ENCODE results near the gene PIN1.
"Not testable (repeated sequence)": the region's sequence is repeated elsewhere in the genome, so short reads cannot be mapped to it uniquely, and the experiment has no call there.

PIN1 gene

DNA sequence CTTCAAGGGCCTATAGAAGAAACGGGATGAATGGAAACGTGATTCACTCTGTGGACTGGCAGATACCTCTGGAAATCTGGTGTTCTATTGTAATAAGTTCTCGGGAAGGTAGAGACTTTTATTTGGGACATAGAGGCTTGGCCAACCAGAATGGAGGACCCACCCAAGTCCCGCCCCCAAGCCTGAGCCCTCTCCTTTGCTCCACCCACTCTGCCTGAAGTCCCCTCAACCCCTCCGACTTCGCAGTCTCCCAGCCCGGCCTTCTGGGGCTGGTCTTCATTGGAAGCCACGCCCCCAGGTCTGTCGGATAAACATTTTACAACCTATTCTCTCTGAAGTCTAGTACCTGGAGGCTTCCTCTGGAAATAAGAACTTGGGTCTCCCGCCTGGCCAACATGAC lies 33.1 kb upstream of the PIN1 start:
- peaks cover 6% of the 10 kb centered on the region for H3K36me3 Mint-ChIP-seq
- no peaks in the 10 kb centered on the region for H3K4me1 Mint-ChIP-seq
- no peaks in the 10 kb centered on the region for H3K9me3 Mint-ChIP-seq
- no peaks in the 10 kb centered on the region for H3K27me3 Mint-ChIP-seq
- H3K27ac Mint-ChIP-seq, result no peak overlapping the region
- no peak for ATAC-seq
- no peak overlapping the region for H3K4me3 Mint-ChIP-seq

DNA sequence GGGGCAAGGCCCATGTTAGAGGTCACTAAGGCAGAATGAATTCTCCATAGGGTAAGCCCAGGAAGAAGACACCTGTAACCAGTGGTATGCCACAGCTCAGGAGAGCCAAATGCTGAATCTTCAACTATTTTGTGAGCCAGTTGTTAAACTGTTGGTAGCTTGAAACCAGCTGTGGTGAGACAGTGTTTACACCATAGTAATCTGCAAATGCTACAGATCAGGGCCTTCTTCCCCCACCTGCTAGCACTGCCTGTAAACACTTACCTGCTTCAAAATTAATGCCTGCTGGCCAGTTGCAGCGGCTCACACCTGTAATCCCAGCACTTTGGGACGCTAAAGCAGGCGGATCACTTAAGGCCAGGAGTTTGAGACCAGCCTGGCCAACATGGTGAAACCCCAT lies 28.3 kb upstream of the PIN1 start:
- no peak for ATAC-seq
- Mint-ChIP-seq H3K27me3 (no peaks in the 10 kb centered on the region), H3K36me3 (peaks cover 31% of the 10 kb centered on the region), H3K9me3 (no peaks in the 10 kb centered on the region), H3K4me3 (no peak overlapping the region), H3K4me1 (no peaks in the 10 kb centered on the region), H3K27ac (no peak overlapping the region)

DNA sequence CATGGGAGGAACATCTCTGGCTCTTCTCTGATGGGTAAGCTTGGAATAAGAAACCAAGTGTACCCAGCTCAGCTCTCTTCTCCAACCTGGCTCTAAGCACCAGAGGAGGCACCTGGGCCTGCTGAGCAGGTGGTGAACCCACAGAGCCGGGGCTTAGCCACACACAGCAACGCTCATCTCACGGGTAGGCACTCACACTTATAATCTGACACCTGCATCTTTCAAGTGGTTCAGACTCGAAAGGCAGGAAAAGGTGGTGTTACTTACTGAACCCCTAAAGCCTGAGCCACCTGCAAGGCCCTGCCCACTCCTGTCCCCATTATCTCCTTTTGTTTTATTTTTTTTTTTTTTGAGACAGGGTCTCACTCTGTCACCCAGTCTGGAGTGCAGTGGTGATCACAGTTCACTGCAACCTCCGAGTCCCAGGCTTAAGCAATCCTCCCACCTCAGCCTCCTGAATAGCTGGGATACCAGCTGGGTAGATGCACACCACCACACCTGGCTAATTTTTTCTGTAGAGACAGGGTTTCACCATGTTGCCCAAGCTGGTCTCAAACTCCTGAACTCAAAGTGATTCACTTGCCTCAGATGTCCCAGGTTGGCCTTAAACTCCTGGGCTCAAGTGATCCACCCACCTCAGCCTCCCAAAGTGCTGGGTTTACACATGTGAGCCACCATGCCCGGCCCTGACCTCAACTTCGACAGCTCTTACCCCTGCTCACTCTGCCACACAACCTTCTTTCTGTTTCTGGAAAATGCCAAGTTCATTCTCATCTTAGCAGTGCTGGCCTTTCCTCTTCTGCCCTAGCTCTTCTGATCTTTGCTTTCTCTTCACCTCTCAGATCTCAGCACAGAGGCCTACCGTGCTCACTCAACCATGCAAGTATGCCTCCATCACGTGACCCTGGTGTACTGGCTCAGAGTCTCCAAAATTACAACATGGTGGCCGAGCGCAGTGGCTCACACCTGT lies 26.0 kb upstream of the PIN1 start:
- no peaks in the 10 kb centered on the region for H3K27me3 Mint-ChIP-seq
- no peak overlapping the region for H3K4me3 Mint-ChIP-seq
- no peaks in the 10 kb centered on the region for H3K9me3 Mint-ChIP-seq
- no peaks in the 10 kb centered on the region for H3K4me1 Mint-ChIP-seq
- peaks cover 30% of the 10 kb centered on the region for H3K36me3 Mint-ChIP-seq
- no peak for ATAC-seq
- H3K27ac Mint-ChIP-seq, result no peak overlapping the region

DNA sequence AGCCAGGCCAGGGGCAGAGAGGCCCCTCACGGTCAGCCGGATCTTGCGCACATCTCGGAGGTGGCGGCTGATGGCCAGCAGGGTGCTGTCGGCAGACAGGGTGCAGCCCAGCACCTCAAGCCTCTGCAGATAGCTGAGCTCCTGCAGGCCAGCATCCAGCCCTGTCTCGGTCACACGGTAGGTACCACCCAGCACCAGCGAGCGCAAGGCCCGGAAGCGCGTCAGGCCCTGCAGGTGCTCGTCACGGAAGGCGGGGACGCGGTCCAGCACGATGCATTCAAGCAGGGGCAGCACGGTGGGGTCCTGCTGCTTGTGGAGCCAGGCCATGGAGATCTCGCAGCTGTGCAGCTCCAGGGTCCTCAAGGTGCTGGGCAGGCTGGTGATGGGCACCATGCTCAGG lies 24.0 kb upstream of the PIN1 start:
- H3K4me3 Mint-ChIP-seq, result no peak overlapping the region
- H3K9me3 Mint-ChIP-seq, result no peaks in the 10 kb centered on the region
- H3K36me3 Mint-ChIP-seq, result peaks cover 48% of the 10 kb centered on the region
- H3K4me1 Mint-ChIP-seq, result no peaks in the 10 kb centered on the region
- H3K27ac Mint-ChIP-seq, result no peak overlapping the region
- ATAC-seq, result no peak
- no peaks in the 10 kb centered on the region for H3K27me3 Mint-ChIP-seq

DNA sequence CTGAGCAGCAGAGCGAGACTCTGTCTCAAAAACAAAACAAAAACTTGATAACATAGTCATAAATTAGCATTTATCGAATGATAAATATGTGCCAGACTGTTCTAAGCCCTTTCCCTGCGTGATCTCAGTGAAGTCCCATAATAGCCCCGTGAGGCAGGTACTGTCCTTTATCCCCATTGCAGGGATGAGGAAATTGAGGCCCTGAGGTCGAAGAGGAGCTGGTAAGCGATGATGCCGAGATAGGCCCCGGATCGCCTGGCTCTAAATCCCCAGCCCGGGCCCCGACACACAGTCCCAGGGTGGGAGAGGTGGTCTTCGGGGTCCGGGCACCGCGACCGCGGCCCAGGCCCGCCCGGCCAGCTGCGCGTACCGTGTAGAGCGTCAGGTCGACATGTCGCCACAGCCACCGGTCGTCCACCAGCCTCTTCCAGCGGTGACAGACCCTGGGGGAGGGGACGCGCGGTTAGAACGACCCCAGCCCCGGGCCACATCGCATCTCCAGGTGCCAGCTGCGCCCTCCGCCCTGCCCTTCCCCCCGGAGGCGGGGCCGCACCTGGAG lies 16.9 kb upstream of the PIN1 start:
- Mint-ChIP-seq H3K27me3 (no peaks in the 10 kb centered on the region), H3K9me3 (no peaks in the 10 kb centered on the region), H3K36me3 (peaks cover 33% of the 10 kb centered on the region), H3K4me1 (peaks cover 13% of the 10 kb centered on the region), H3K4me3 (peak overlapping the region; percentile 86), H3K27ac (peak overlapping the region; percentile 82)
- ATAC-seq, result no peak

DNA sequence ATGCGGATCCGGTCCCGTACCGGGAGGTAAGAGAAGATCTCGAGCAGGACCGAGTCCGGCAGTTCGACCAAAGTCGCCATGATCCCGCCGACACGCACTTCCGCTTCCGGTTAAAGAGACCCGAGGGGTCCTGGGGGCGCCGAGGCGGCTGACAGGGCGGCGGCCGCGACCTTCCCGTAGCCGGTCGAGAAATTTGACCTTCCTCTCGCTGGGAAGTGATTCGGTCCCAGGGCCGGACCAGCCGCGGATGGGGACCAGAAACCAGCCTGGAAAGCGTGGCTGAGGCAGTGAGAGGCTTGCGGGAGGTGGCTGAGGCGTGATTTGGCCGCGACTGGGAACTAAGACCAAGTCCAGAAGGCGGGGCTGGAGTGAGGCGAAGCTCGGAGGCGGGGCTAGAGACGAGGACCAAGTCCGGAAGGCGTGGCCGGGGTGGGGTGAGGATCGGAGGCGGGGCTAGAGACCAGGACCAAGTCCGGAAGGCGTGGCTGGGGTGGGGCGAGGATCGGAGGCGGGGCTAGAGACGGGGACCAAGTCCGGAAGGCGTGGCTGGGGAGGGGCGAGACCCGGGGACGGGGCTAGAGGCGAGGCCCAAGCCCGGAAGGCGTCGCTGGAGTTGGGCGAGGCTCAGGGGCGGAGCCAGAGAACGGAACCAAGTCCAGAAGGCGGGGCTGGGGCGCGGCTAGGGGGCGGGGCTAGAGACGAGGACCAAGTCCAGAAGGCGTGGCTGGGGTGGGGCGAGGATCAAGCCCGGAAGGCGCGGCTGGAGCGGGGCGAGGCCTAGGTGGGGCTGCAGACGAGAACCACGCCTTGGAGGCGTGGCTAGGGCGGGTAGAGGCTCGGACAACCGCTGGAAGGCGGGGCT lies 16.2 kb upstream of the PIN1 start, which contains the start of gene FBXL12:
TSS of gene FBXL12 (minus strand) at position 346 of the 862 bp plus-strand sequence. CDS start at position 80, 266 bp downstream.
- no peaks in the 10 kb centered on the region for H3K27me3 Mint-ChIP-seq
- H3K27ac Mint-ChIP-seq, result peak within 1 kb of the TSS; percentile 82
- H3K4me3 Mint-ChIP-seq, result peak within 1 kb of the TSS; percentile 86
- H3K9me3 Mint-ChIP-seq, result no peaks in the 10 kb centered on the region
- ATAC-seq, result peak; percentile 97
- H3K4me1 Mint-ChIP-seq, result peaks cover 13% of the 10 kb centered on the region
- peaks cover 29% of the 10 kb centered on the region for H3K36me3 Mint-ChIP-seq

DNA sequence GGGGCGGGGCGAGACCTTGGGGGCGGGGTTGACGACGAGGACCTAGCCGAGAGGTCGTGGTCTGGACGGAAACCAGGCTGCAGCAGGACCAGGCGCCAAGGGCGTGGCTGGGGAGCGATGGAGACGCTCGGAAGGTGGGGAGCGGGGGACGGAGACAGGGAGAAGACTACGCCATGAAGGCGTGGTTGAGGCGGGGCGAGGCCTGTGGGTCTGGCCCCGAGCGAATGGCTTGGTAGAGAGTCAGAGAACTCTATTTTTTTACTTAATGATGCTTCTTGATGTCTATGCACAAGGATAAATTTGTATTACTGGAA lies 15.6 kb upstream of the PIN1 start:
- Mint-ChIP-seq H3K4me3 (peak overlapping the region; percentile 86), H3K4me1 (peaks cover 13% of the 10 kb centered on the region), H3K9me3 (no peaks in the 10 kb centered on the region), H3K27me3 (no peaks in the 10 kb centered on the region), H3K36me3 (peaks cover 26% of the 10 kb centered on the region), H3K27ac (peak overlapping the region; percentile 82)
- no peak for ATAC-seq

DNA sequence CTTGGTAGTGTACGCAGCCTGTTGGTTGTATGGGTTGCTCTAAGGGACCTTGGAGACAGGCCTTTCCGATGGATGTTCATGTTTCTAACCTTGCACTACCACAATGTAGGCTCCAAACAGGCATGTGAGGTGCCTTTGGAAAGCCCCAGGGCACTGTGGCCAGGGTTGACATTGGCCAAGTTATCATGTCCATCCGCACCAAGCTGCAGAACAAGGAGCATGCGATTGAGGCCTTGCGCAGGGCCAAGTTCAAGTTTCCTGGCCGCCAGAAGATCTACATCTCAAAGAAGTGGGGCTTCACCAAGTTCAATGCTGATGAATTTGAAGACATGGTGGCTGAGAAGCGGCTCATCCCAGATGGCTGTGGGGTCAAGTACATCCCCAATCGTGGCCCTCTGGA lies 15.1 kb upstream of the PIN1 start:
- Mint-ChIP-seq H3K4me3 (peak overlapping the region; percentile 86), H3K27ac (peak overlapping the region; percentile 82), H3K36me3 (peaks cover 21% of the 10 kb centered on the region)

DNA sequence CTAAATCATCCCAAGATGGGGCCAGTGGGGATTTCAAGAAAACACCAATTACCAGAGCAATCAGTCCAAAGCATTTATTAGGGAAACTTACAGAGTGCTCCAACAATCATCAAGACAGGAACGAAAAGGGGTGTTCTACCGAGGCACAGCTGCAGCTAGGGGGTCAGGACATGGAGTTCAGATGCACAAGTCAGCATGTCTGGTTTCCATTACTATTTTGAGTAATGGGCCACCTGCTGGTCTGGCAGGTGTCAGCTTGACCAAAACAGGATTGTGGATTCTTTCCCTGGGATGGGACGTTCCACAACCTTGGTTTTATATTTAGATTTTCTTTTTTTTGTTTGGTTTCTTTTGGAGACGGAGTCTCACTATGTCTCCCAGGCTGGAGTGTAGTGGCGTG lies 11.3 kb upstream of the PIN1 start:
- Mint-ChIP-seq H3K27ac (no peak overlapping the region), H3K4me3 (no peak overlapping the region), H3K27me3 (no peaks in the 10 kb centered on the region), H3K36me3 (peaks cover 8% of the 10 kb centered on the region), H3K4me1 (peaks cover 20% of the 10 kb centered on the region), H3K9me3 (no peaks in the 10 kb centered on the region)
- ATAC-seq, result no peak

More for the DNA sequence above, 15.1 kb upstream of the PIN1 start:
- H3K4me1 Mint-ChIP-seq, result peaks cover 13% of the 10 kb centered on the region
- H3K27me3 Mint-ChIP-seq, H3K9me3 Mint-ChIP-seq, ATAC-seq: not testable (repeated sequence)

DNA sequence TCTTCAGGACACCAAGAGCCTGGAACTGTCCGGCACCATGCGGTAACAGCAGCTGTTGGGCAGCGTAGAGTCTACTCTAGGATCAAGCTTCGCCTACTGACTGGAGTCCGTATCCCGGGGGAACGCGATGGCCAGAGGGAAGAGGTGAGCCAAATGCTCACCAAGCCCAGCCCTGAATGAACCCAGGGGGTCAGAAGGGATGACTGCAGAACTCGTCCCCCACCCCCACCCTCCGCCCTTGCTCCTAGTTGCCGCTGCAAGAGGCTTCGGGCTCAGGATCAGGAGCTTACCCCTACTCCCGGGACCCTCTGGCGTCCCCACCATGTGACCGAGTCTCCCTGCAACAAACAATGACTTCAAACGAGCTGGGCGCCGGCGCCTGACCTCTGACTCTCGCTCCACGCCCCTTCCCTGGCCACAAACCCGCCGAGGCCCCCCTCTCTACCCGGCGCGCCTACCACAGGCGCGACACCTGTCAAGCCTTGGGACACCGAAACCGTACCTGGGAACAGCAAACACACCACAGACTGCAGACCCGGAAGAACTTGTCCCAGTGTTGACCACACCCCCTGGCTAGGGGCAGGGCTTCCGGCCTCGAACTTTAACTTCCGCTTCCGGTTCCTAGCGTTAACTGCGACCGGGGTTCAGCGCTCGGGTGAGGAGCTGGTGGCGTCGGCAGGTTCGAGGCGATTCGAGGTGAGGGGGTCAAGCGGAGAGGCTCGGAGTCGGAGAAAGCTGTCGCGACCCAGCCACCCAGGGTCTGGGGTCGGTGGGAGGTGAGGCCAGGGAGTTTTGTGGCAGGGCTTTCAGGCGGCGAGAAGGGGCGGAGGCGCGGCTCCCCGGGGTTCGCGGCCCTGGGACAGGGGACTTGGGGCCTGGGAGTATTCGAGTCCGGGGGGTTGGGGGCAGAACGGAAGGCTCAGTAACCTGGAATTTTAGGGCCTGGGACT lies 7.6 kb upstream of the PIN1 start, which contains the start of gene UBL5:
TSS of gene UBL5 (plus strand) at position 630 of the 950 bp plus-strand sequence. CDS start 420 bp downstream, outside the sequence.
- peak; percentile 99 for ATAC-seq
- H3K9me3 Mint-ChIP-seq, result no peaks in the 10 kb centered on the region
- peak within 1 kb of the TSS; percentile 96 for H3K27ac Mint-ChIP-seq
- H3K27me3 Mint-ChIP-seq, result no peaks in the 10 kb centered on the region
- peaks cover 13% of the 10 kb centered on the region for H3K36me3 Mint-ChIP-seq
- H3K4me3 Mint-ChIP-seq, result peak within 1 kb of the TSS; percentile 98
- peaks cover 21% of the 10 kb centered on the region for H3K4me1 Mint-ChIP-seq

DNA sequence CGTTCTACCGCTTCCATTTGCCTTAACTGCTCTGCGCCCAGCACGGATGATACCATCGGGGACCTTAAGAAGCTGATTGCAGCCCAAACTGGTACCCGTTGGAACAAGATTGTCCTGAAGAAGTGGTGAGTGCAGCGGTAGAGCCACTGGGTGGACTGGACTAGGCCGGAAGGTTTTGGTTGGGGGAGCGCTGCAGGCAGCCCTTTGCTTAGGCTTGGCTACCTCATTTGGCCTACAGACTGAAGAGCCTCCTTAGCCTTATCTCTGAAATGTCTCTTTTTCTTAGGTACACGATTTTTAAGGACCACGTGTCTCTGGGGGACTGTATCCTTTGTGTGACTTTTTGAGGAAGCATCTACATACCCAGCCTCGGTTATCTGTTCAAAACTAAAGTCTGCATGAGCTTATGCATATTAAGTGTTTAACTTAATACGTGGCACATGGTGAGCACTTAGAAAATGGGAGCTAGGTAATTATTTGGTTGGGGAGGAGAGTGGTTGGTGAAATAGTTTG lies 6.5 kb upstream of the PIN1 start:
- H3K36me3 Mint-ChIP-seq, result peaks cover 13% of the 10 kb centered on the region
- peaks cover 21% of the 10 kb centered on the region for H3K4me1 Mint-ChIP-seq
- no peaks in the 10 kb centered on the region for H3K9me3 Mint-ChIP-seq
- peak overlapping the region; percentile 98 for H3K4me3 Mint-ChIP-seq
- ATAC-seq, result no peak
- peak overlapping the region; percentile 96 for H3K27ac Mint-ChIP-seq
- H3K27me3 Mint-ChIP-seq, result no peaks in the 10 kb centered on the region

DNA sequence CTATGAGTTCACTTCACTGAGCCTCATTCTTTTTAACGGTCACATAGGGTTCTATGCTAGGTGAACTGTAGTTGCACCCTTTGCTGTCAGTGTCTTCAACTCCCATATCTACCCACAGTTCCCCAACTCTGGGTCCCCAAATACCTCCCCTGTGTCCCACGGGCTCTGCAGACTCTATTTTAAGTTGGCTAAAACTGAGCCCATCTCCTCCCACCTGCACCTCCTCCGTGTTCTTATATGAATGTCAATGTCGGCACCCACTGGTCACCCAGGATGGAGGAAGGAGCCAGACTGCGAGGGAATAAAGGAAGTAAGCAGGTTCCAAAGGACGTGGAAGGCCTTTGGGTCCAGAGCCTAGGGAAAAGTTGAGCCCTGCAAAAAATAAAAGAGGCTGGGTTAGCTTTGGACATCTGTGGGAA lies 802 bp upstream of the PIN1 start:
- peaks cover 14% of the 10 kb centered on the region for H3K36me3 Mint-ChIP-seq
- H3K27ac Mint-ChIP-seq, result peak overlapping the region; percentile 88
- peaks cover 23% of the 10 kb centered on the region for H3K4me1 Mint-ChIP-seq
- ATAC-seq, result no peak
- H3K4me3 Mint-ChIP-seq, result peak overlapping the region; percentile 98
- H3K27me3 Mint-ChIP-seq, result no peaks in the 10 kb centered on the region
- H3K9me3 Mint-ChIP-seq, result no peaks in the 10 kb centered on the region

DNA sequence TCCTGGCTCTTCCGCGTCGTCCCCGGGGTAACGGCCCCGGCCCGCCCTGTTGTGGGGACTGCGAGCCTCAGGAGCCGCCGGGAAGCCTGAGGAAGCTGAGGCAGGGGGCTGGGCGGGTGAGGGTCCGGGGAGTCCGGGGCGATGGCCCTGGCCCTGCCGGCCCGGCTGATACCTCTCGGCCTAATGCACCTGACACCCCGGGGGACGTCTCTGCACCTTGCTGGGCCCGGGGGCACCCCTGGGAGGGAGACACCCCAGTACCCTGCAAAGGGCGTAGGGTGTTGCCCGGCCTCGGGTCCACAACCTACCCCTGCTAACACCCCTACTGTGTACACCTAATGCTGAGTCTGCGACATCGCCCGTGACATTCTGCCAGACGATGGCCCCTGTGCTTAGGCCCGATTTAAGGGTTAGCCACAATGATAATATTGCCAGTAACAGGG lies 410 bp downstream of the PIN1 start:
- Mint-ChIP-seq H3K27me3 (no peaks in the 10 kb centered on the region), H3K4me1 (peaks cover 23% of the 10 kb centered on the region), H3K4me3 (peak overlapping the region; percentile 98), H3K36me3 (peaks cover 18% of the 10 kb centered on the region), H3K27ac (peak overlapping the region; percentile 88), H3K9me3 (no peaks in the 10 kb centered on the region)
- ATAC-seq, result peak; percentile 31

DNA sequence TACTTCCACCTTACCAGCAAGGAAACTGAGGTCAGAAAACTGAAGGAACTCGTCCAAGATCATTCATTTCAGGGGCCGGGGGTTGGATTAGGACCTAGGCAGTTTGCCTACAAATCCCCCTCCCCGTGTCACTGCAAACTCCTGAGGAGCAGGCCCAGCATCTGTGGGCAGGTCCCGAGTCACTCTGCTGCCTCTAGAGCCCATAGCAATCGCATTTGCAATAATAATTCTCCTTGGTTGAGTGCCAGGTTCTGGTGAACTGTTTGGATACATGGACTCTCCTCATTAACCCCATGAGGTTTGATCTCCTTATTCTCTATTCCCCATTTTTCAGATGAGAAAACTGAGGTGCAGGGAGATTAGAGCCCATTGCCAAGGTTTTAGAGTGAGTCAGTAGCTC lies 903 bp downstream of the PIN1 start:
- H3K4me3 Mint-ChIP-seq, result peak overlapping the region; percentile 98
- peaks cover 20% of the 10 kb centered on the region for H3K36me3 Mint-ChIP-seq
- H3K4me1 Mint-ChIP-seq, result peaks cover 23% of the 10 kb centered on the region
- no peak for ATAC-seq
- H3K9me3 Mint-ChIP-seq, result no peaks in the 10 kb centered on the region
- H3K27ac Mint-ChIP-seq, result peak overlapping the region; percentile 48
- no peaks in the 10 kb centered on the region for H3K27me3 Mint-ChIP-seq

All from stimulated activated memory B cell treated with anti-CD40 and anti-IgM and Interleukin-4, amounts not matched to agents 10 μg/mL and 1 μg/mL and 100 μg/mL, for 72 hours (primary cell).